ENCODE measurements around the gene TMEM95.
"Not testable (repeated sequence)": the region's sequence is repeated elsewhere in the genome, so short reads cannot be mapped to it uniquely, and the experiment has no call there.

TMEM95 gene

GRCh38 chr17:7367083-7367482 is 12.1 kb downstream of the TMEM95 start:
- TF ChIP-seq, protein P1, sequence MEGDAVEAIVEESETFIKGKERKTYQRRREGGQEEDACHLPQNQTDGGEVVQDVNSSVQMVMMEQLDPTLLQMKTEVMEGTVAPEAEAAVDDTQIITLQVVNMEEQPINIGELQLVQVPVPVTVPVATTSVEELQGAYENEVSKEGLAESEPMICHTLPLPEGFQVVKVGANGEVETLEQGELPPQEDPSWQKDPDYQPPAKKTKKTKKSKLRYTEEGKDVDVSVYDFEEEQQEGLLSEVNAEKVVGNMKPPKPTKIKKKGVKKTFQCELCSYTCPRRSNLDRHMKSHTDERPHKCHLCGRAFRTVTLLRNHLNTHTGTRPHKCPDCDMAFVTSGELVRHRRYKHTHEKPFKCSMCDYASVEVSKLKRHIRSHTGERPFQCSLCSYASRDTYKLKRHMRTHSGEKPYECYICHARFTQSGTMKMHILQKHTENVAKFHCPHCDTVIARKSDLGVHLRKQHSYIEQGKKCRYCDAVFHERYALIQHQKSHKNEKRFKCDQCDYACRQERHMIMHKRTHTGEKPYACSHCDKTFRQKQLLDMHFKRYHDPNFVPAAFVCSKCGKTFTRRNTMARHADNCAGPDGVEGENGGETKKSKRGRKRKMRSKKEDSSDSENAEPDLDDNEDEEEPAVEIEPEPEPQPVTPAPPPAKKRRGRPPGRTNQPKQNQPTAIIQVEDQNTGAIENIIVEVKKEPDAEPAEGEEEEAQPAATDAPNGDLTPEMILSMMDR (IDR thresholded peaks at IDR 0.05; ENCODE audit: low read depth, low read length, missing control alignments): no peak
- DNase-seq (ENCODE audit: extremely low read depth, low read depth): no peak
- no peak overlapping the region for H3K4me3 ChIP-seq (replicated peaks; ENCODE audit: low read depth, low read length)

- no peak overlapping the region for H3K4me3 ChIP-seq (replicated peaks; ENCODE audit: low read depth, low read length)
- no peak for DNase-seq (ENCODE audit: extremely low read depth, low read depth)
- TF ChIP-seq, protein P1 (IDR thresholded peaks at IDR 0.05; ENCODE audit: low read depth, low read length, missing control alignments): no peak
Measured at GRCh38 chr17:7367918-7368598, 13.1 kb downstream of the TMEM95 start.

- not testable (repeated sequence) for H3K4me3 ChIP-seq (replicated peaks; ENCODE audit: low read depth, low read length); DNase-seq (ENCODE audit: extremely low read depth, low read depth)
Measured at GRCh38 chr17:7368599-7368994, 13.6 kb downstream of the TMEM95 start.

GRCh38 chr17:7369825-7370224 is 14.9 kb downstream of the TMEM95 start:
- H3K4me3 ChIP-seq (replicated peaks; ENCODE audit: low read depth, low read length): no peak overlapping the region
- TF ChIP-seq, protein P1 (IDR thresholded peaks at IDR 0.05; ENCODE audit: low read depth, low read length, missing control alignments): no peak
- no peak for DNase-seq (ENCODE audit: extremely low read depth, low read depth)

DNA sequence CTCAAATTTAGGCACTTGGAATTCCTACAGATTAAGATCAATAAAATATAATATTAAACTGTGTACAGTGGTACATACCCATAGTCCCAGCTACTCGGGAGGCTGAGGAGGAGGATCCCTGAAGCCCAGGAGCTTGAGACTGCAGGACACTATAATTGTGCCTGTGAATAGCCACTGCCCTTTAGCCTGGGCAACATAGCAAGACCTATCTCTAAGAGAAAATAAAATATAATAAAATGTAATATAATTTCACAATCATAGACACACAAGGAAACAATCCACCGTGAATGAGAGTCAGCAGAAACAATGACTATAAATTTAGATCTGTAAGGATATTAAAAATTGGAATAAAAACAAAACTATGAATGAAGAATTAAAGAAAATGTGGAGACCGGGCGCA is 15.9 kb downstream of the TMEM95 start:
- TF ChIP-seq, protein P1 (IDR thresholded peaks at IDR 0.05; ENCODE audit: low read depth, low read length, missing control alignments): no peak
- no peak overlapping the region for H3K4me3 ChIP-seq (replicated peaks; ENCODE audit: low read depth, low read length)
- DNase-seq (ENCODE audit: extremely low read depth, low read depth): no peak

DNA sequence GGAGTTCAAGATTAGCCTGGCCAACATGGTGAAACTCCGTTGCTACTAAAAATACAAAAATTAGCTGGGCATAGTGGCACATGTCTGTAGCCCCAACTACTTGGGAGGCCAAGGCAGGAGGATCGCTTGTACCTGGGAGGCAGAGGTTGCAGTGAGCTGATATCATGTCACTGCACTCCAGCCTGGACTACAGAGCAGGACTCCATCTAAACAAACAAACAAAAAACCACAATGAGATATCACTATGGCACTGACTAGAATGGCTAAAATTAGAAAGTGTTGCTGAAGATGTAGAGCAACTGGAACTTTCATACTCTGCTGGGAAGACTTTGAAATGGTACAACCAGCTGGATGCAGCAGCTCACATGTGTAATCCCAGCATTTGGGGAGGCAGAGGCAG is 19.4 kb downstream of the TMEM95 start:
- DNase-seq (ENCODE audit: extremely low read depth, low read depth): no peak
- H3K4me3 ChIP-seq (replicated peaks; ENCODE audit: low read depth, low read length): no peak overlapping the region
- TF ChIP-seq, protein P1 (IDR thresholded peaks at IDR 0.05; ENCODE audit: low read depth, low read length, missing control alignments): no peak

GRCh38 chr17:7379134-7379533 is 24.2 kb downstream of the TMEM95 start:
- no peak overlapping the region for H3K4me3 ChIP-seq (replicated peaks; ENCODE audit: low read depth, low read length)

More at GRCh38 chr17:7379134-7379533, 24.2 kb downstream of the TMEM95 start:
- DNase-seq (ENCODE audit: extremely low read depth, low read depth): no peak
- TF ChIP-seq, protein P1 (IDR thresholded peaks at IDR 0.05; ENCODE audit: low read depth, low read length, missing control alignments): no peak

All from HFF-Myc (cell line).